Stimulated activated CD4-positive, alpha-beta T cell treated with anti-CD3 and anti-CD28 coated beads, Interleukin-1b, Interleukin-23, amount 100 ng/mL, for 48 hours (primary cell): Measurements from ENCODE around the gene INSYN2A.

Experiments
- DNase-seq: peaks from one replicate; pipeline ENCODE4 v3.0.0-alpha.2; 2020

The INSYN2A gene, protein sequence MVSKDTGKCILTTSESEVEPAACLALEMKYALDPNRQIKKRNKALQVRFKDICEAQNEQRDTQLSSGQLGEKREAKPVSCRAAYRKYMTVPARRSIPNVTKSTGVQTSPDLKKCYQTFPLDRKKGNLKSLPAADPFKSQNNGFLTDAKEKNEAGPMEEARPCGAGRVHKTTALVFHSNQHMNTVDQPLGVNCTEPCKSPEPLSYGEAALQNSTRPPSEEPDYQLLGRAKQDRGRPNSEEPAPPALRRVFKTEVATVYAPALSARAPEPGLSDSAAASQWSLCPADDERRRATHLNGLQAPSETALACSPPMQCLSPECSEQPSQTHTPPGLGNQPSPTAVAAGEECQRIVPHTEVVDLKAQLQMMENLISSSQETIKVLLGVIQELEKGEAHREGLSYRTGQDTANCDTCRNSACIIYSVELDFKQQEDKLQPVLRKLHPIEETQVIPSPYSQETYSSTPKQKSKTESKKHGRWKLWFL

DNA sequence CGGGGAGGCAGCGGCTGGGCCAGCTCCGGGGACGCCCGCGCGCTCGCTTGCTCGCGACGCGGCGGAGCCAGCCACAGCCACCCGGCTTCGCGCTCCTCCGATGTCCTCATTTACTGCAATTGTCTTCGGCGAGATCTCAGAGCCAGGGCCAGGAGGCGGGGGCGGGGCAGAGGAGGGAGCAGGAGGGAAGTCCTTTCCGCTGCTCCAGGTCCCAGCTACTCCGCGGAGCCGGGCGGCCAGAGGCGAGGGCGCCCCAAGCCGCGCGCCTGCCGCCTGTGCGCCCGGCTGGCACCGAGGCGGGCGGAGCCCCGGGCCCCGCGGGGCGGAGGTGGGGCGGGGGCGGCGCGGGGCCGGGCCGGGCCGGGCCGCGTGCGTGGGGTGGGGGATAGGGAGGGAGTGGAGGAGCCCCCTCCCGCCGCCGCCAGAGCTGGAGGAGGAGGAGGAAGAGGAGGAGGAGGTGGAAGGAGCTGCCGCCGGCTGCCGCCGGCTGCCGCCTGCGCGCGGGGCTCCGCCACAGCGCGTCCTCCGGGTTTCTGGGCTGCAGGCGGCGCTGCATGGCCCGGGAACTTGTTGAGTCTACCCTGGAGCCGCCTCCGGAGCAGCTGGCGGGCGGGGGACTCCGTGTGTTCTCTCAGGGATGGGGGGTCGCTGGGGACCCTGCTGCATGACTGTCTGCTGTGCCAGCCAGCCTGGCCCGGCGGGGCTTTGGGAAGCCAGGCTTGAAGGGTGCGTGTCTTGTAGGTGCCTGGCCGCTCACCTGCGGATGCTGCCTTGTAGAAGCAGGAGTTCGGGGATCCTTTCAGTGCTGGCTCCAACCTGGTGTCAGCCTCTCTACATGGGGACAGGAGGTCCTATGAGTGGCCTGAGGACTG, at the start of gene INSYN2A:
Gene INSYN2A (minus strand): TSS at position 310 of the 872 bp plus-strand sequence. CDS start 20,196 bp downstream, outside the sequence.
- DNase-seq: no peak

DNA sequence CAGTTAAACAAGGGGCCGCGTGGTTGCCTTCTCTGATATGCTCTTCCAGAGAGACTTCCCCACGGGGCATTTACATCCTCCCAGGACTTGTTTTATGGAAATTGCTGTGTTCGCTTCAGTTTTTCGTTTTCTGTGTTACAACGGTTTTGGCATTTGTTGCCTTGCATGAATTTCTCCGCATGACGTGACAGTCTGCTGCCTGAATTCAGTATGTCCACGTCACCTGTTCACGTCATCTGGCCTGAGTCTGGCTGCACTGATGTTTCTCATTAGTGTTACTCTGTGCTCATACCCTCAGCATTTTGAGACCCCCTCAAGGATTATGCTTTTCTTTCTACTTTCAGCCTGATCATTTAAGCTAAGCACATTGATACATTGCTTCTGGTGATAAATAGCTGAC, 49.1 kb upstream of the INSYN2A start:
- no peak for DNase-seq

DNA sequence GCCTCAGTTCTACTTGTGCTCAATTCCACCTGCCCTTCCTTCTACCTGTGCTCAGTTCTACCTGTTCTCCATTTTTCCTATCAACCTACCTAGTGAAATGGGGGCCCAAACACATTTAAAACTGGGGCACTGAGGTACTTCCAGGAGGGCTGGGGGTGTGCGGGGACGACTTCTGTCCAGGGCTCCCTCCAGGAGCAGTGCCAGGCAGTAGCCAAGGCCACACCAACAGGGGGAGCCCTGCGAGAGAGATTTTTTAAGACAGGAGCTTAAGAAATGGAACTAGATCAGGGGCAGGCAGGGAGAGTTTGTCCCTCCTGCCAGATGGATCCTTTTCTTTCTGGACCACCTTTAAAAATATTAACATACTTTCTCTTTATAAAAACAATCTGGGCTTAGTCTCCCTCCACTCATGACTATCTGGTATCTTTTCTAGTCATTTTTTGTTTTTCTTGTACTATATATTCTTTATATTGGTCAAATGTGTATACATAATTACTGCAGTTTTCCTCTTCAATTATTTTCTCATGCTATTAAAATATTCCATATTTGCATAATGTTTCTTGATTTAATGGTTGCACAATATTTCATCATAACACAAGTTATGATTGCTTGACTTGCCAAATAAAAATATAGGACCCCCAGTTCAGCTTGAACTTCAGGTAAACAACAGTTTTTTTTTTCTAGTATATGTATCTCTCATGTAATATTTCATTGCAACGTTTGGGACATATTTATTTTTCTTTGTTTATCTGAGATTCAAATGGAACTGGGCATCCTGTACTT, 47.3 kb upstream of the INSYN2A start:
- DNase-seq: peak; percentile 9

DNA sequence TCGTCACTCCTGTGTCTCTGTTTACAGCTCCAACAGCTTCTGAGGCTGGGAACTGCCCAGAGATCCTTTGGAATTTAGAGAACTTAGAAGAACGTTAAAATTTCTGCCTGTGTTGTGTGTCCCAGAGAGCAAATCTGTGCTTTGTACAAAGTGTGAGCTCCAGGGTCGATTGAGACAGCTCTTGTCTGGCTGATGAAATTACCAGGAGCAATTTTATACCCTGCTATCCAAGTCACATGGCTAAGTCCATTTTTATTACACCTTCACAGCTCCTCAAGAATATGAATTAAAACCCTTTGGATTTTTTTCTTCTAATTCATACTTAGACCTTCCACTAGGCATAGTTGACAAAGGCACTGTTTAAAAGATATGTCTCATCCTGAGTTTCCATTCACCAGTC, 46.5 kb upstream of the INSYN2A start:
- no peak for DNase-seq

DNA sequence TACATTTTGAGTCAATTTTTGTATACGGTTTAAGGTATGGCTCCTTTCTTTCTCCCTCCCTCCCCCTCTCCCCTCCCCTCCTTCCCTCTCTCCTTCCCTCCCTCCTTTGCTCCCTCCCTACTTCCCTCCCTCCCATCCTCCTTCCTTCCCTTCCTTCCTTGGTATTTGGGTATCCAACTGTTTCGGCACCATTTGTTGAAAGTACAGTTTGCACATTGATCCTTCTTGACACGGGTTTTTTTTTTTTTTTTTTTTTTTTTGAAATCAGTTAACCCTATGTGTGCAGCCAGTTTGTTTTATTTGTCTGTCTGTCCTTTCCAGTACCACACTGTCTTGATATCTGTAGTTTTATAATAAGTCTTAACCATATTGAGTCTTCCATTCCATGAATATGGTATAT, 39.9 kb upstream of the INSYN2A start:
- no peak for DNase-seq

DNA sequence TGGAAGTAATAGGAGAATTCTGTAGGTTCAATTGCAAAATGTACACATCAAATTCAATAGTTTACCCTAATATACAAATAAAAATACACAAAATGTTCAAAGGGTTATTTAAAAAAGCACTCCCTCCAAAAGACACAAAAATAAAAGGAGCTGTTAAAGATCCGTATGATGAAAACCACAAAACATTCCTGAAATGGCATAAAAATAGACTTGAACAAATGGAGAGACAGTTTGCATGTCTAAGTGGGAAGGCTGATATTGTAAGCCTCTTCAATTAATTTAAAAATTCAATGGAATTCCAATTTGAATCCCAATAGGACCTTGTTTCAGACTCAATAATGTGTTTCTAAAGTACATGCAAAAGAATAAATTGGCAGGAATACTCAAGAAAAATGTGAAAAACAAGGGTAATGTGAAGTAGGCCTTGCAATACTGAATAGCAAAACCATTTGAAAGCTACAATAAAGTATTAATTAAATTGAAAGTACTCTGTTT, 38.0 kb upstream of the INSYN2A start:
- DNase-seq: no peak

DNA sequence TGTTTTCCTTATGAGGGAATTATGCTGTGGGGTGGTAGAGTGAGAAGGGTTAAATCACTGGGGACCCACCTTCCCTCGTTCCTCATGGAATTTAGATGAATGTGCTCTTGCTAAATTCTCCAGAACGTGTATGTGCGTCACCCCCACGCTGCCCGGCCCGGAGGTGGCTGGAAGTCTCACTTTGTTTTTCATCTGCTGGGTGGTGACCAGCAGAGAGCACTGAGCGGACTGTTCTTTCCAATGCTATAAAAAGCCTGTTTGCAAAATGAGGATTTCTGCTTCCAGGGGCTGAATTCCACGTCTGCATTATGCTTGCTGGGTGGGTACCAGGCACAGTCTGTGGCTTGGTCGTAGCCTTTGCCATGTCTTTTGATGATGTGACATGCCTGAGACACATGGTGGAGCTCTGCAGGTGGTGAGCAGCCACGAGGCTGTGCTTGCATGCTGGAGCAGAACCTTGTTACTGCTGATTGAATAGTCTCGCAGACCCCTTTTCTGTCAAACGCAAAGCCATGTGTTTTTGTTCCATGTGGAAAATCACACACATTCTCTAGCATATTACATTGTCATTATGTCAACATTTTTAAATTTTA, 31.9 kb upstream of the INSYN2A start:
- DNase-seq: no peak

DNA sequence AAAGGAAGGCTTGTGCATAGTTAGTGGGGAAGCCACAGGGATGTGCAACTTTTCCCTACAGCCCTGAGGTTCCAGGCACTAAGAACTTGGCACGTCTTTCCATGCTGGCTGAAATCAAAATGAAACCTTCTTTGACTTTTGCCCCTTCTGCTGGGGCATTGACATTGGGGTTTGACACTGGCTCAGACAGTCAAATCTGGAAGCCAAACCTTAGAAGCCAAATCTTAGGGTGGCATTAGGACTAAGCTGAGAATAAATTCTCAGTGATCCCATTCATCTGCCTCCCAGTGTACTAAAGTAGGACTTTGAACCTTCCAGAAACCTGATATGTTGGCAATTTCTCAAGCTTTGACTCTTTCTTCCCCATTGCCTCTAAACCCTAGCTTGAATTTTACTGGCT, 31.3 kb upstream of the INSYN2A start:
- no peak for DNase-seq

DNA sequence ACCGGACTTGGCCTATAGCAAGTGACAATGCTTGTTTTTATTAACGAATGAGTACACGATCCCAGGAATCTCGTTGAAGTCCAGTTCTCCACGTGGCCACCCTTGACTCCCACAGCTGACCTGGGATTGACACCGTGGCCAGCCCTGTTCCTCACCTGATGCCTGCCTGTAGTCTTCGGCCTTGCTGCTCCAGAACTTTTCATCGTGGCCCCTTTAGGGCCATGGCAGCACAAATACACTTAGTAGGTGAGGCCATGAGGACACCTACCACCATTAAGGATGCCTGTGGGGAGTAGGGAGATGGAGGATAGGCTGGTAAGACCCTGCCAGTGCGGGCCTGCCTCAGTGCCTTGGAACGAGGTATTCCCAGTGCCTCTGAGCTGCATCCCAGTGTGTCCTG, 30.6 kb upstream of the INSYN2A start:
- DNase-seq: no peak

DNA sequence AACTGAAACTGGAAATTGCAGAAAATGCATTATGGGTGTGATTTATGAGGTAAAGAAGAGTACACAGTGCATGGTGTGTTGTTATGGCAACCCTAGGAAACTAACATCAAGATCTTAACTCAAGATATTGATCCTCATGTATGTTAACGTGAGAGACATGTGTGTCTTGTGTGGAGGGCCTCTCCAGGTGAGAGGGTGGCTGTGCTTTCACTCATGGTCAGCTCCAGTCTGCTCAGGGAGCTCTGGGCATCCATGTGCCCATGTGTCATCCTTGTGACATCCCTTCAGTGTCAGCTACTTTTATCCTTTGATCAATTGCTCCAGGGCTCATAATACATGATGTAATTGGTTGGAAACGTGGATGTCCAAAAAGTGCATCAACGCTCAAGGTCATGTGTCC, 24.9 kb upstream of the INSYN2A start:
- no peak for DNase-seq

DNA sequence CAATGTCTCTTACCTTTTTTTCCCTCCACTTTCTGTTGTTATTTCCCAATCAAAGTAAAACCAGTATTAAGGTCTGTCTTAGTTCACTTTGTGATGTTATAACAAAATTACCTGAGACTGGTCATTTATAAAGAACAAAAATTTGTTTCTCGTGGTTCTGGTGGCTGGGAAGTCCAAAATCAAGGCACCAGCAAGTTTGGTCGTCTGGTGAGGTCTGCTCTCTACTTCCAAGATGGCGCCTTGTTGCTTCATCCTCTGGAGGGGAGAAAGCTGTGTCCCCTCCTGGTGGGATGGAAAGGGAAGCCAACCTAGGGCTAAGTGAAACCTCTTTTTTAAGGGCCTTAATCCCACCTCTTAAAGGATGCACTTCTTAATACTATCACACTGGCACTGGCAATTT, 22.3 kb upstream of the INSYN2A start:
- no peak for DNase-seq

DNA sequence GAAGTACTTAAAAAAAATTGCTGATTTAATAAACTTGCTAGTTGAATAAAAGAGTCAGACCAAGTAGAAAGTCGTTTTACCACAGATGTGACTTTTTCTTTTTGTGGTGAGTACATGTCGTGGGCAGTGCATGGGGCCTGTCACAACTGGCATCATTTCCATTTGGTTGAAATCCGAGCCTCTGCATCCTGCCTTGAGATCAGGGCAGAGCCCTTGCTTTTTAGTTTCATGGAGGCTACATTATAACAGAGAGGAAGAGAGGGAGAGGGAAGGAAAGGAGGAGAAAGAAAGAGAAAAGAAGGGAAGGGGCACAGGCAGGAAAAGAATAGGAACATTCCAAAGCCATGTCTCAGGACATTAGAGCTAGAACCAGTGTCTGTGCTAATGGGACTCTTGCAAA, 20.4 kb upstream of the INSYN2A start:
- DNase-seq: no peak

DNA sequence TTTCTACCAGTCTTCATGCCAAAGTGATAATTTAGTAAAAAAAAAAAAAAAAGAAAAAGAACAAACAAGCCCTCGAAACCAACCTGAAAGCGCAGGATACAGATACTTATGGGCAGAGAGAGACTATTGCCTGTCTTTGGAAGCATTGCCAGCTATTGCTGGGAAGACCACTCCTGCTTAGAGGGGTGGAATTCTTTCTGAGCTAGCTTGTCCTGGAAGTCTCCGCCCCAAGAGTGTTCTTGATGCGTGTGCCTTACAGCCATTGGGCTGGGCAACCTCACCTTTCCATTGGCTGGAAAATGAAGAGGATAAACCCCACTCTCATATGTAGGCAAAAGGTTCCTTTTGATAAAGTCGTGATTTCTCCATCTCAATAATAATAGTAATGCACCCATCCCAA, 19.9 kb upstream of the INSYN2A start:
- DNase-seq: no peak

DNA sequence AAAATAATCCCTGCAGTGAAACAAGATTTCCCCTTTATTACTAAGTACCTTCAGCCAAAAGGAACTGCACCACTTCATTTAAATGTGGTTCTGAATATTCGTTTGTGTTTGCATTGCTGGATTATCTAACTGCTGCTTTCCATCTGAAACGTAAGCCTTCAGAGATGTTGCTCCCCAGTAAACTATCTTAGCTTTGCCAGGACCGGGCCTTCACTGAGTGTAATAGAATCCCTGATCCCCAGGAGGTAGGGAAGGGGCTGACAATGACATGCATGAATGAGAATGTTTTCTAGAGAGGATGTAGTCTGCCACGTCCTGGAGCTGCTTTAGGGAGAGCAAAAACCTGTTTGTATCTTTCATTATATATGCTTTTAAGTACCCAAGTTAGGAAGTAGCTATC, 19.5 kb upstream of the INSYN2A start:
- no peak for DNase-seq

DNA sequence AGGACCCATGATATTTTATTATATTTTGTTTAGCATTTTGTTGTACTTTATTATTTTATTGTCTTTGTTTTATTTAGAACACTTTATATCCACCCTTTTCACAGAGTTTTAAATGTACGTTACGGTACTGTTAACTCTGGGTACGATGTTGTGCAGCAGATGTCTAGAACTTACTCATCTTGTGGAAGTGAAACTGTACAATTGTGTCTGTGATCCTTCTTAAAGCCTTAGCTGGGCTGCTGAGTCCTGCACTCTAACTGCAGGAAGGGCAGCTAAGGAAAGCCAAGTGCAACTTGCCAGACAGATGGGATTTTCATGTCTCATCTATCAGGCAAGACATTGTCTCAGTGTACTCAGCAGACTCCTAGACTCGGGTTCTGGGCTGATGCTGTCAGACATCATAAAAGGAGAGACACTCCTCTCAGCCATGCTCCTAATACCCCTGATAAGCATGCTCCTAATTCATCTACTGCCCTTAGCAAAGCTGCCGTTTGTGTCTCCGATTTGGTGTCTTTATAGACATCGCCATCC, 14.6 kb upstream of the INSYN2A start:
- DNase-seq: no peak

DNA sequence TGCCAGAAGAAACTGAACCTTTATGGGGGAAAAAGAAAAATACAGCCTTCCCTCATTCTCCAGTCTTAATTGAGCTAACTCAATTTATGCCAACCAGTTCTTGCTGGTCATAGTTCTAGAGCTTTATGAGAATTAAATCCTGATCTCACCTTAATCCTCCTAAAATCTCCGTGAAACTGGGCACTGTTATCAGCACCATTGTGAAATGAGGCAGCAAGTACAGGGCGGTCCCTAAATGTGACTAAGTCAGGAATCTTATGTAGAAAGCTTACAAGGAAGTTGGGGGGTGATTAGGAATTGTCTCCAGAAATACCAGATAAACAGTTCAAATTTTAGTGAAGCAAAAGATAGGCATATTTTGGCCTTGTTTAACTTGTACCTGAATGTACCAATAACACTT, 10.7 kb upstream of the INSYN2A start:
- no peak for DNase-seq

DNA sequence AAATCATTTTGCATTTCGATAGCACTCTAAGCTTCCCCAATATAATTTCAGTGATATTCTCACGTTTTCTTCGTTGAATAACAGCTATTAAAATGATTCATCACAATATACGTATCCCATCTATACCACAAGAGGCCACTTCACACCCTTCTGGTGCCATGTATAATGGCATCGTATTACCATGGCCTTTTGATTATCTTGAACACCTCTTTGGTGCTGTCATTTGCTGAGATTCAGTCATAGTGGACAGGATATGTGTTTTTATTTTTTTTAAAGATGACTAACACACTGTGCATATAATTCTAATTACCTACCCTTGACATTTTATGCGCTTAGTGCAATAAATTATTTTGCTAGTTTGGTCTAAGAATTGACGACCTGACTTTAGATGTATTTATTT, 6.7 kb upstream of the INSYN2A start:
- DNase-seq: no peak

DNA sequence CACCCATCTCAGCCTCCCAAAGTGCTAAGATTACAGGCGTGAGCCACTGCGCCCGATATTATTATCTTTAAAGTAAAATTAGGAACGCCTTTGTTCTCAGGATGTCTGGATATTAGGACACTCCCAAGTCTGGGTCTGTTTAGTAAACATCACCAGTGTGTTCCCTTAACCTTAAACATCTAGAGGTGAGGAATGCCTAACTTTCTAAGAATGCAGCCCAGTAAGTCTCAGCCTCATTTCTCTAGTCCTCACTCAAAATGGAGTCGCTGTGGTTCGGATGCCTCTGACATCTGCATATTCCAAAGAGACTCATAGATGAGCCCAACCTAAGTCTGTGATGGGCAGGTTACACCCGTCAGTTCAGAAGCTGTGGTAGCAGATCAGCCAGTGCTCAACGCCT, 4.3 kb upstream of the INSYN2A start:
- no peak for DNase-seq

DNA sequence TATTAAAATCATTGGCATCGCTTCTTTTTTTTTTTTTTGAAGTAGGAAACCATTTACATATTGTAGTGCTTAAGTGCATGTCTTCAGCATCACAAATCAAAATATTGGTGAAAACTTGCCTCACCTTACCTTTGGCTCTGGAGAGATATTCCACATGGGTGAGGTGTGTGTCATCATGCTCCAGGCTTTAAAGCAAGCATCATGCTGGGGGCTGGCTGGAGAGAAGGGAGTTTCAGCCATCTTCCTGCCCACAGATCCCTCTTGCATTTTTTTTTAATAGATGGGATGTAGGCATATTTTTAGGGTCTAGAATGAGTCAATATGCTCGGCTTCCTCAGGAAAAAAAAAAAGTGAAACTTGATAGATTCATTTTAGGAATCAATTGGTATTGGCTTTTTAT, 2.3 kb upstream of the INSYN2A start:
- DNase-seq: no peak

DNA sequence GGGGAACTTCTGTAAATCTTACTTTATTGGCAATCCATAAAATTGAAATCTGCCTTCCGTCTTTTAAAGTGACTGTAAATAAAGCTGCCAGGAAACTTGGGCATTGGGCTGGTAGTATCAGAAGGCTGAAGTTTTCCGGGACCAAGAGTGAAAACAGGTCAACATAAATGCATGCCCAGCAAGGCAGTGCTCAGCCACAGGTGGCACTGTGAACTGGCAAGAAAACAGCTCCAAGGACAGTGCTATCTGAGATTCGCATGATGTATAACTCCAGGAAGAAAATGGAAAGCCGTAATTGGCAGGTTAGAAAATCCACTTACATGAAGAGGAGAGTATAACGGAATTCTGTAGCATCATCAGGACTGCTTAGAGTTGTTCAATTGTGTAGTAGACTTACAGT, 1.9 kb upstream of the INSYN2A start:
- DNase-seq: no peak

DNA sequence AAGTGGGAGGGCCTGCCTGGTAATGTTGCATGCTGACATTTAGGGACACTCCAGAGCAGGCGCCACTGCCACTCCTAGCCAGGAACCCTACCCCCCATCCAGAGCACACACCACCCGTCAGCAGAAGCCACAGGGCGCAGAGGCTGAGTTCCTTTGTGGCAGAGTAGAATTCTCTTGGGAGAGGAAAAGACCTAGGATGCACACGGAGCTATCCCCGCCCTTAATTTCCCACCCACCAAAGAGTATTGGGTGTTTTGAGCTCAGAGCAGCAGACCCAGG, 702 bp upstream of the INSYN2A start:
- DNase-seq: no peak

DNA sequence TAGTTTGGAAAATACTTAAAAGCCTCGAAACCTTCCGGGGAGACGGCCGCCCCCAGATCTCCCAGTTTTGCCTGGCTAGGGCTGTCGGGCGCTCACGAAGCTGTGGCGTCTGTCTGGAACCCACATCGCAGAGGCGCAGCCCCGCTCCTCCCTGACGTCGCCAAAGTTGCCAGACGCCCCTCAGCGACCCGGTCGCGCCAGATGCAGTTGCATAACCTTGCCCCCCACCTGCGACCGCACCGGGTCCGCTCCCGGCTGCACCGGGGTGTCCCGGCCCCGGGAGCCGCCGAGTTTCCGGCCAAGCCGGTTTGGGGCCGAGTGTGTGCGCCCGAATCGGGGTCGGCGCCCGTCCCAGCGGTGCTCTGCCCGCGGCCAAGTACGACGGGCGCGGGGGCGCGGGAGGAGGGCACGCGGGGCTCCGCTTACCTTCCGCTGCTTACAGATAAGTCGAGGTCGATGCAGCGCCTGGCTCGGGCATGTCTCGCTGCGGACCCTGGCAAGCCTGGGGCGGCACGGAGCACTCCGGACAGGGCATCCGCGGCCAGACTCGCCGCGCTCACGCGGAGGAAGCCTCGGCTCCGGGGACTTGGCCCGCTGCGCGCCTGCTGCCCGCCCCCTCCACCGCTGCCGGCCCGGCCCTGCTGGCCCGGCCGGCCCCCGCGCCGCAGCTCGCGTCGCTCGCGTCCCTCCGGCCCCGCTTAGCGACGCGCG, 665 bp downstream of the INSYN2A start:
- DNase-seq: no peak
